ENCODE results near the gene GPR45.
"Not testable (repeated sequence)": the region's sequence is repeated elsewhere in the genome, so short reads cannot be mapped to it uniquely, and the experiment has no call there.

The GPR45 gene

GRCh38 chr2:105241443-105241842, at the start of gene GPR45:
TSS of gene GPR45 (plus strand) at chr2:105241743. CDS start at chr2:105241859, 116 bp downstream.
- no peak for DNase-seq (ENCODE audit: low spot score)

DNA sequence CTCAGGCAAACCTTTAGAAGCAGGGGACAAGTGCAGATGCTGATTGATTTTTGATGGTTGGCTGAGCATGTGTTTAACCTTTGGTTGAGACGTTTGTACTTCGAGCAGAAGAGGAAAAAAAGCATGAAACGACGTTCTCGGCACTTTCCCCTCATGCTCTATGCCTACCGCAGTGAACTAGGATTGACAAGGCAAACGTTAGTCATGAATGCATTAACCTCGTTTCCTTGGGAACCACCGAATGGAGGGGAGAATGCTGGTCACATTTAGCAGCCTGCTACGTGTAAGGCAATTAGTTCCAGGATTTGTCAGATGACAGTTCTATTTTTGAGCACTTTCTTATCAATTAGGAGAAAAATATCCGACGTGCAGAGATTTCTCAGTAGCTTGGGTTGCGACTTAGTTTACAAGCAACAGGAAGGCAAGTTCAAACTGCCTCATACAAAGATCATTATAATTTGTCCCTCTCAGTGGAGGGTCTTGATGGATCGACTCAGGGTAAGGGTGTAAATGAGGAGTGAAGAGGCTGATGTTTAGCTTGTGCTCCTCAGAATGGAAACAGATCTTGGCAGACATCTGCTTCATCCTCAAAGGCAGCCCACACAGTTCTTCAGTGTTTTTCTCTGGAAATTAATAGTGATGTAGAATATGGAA, 47.4 kb upstream of the GPR45 start:
- DNase-seq (ENCODE audit: low spot score): no peak

DNA sequence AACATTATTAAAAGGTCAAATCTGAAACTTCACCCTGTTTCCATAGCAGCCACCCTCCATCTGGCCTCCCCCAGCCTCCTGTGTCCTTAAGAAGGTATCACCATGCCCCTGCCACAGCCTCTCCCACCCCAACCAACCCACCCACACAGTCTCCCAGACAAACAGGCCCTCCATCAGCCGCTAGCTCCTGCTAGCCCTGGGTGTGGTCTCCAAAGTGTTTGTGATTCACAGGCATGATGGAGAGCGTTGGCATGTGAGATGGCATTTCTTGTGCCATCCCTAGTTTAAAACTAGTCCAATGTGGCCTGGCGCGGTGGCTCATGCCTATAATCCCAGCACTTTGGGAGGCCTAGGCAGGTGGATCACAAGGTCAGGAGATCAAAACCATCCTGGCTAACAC, 44.9 kb upstream of the GPR45 start:
- DNase-seq (ENCODE audit: low spot score): no peak

DNA sequence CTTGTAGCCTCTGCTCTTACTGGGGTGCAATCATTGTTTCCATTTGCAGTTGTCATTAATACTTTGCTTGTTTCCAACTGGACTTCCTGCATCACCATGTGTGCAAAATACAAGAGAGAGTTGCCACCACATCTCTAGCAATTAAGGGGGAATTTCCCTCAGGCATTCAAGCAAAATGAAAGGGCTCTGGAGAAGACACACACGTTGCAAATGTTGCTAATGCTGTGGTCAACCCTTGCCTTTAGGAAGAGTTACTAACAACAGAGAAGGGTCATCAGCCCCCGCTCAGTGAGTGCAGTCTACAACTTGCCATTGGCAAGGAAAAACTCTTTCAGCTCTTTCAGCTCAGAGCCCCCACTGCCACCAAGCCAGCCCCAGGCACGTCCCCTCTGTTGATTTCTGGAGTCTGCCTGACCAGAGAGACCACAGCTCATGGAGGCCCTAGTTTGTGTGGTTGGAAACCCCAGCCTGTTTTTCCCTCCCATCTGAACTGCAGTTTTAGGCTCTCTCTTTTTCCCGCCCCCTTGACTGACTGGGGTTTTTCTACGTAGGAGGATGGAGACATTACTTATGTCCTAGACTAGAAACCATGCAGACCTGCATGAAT, 25.9 kb upstream of the GPR45 start:
- DNase-seq (ENCODE audit: low spot score): no peak

DNA sequence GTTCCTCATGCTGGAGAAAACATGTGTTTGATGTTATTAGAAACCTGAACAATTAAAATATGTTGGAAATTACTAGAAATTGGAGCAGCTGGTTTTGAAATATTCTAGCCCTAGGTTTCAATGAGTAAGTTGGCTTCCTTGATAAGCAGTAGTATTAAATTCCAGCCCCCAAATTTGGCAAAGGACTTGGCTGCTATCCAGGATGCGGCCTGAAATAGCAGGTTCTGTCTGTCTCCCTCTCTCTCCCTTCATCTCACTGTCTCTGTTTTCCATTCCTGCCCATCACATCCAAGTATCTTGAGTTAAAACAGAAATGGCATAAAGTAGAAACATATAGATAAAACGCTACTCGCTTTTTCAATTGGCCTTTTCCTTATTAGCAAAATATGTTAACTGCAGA, 20.9 kb upstream of the GPR45 start:
- no peak for DNase-seq (ENCODE audit: low spot score)

DNA sequence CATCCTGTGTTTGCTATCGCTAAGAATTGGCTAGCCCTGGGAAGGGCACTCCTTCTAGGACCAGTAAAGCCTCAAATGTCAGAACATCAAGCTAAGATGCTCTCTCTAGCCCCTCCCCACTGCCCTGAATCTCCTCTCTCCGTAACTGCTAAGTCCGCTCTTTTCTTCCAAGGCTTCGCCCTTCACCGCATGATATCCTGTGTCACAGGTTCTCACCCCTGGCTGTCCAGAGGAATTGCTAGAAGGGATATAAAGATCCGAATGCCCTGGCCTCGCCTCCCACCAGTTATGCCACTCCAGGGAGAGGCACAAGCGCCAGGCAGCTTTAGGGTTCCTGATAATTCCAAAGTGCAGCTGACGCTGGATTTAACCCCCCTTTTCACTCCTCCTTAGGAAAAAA, 17.1 kb upstream of the GPR45 start:
- peak; percentile 31 for DNase-seq (ENCODE audit: low spot score)

GRCh38 chr2:105231232-105231619, 10.3 kb upstream of the GPR45 start:
- DNase-seq (ENCODE audit: low spot score): no peak

DNA sequence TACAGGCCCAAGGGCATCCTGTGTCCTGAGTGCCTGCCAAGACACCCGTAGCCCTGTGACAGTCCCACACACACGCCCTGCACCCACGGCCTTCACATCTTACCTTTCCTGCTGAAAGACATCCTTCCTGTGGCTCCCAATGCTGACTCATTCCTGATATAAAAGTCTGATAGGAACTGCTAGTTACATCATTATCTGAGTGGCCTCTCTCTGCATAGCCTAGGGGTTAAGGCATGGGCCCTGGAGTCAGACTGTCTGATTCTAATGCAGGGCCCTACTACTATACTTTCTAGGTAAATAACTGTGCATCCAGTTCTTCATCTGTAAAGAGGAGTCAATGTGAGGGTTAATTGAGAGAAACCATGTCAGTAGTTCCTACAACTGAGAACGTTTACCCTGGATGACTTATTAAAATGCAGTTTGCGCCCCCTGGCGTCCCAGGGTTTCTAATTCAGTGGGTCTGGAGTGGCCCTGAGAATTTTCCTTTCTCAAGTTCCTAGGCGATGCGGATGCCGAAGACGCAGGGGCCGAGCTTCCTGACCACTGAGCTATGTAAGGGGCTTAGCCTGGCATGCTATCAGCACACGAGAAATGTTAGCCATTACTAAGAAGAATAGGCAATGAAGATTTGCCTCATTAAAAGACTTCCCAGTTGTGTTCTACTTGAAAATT, 6.0 kb upstream of the GPR45 start:
- peak; percentile 76 for DNase-seq (ENCODE audit: low spot score)

- DNase-seq (ENCODE audit: low spot score): no peak
Observed at GRCh38 chr2:105236060-105236424, 5.5 kb upstream of the GPR45 start.

DNA sequence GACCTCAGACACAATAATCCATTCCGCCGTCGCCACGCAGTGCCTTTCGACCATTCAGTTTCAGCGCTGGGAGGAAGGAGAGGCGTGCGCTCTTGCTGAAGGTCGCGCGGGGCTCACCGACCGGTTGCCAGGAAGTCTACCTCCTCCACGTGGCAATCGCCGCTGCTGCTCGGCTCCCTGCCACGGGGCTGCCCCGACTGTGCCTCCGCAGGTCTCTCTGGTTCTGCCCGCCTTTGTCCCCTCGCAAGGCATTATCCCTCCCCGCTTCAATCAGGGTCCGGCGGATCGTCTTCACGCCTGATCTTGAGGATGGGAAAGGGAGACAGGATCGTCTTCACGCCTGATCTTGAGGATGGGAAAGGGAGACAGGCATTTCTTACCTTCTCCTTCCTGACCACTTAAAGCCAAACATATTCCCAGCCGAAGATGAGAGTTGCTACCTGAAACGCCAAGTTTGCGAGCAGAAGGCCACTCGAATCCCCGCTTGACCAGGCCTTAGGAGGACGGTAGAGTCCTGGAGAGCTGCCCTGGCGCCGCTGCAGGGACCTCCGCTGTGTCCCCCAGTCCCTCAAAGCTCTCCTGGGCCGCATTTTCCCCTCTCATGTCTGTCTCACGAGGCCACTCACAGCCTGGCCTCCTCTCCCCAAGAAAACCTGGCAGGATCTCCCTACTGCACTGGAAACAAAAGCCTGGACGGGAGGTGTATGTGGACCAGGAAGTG, 4.3 kb upstream of the GPR45 start:
- no peak for DNase-seq (ENCODE audit: low spot score)

- DNase-seq (ENCODE audit: low spot score): no peak
Observed at GRCh38 chr2:105238664-105239240, 2.8 kb upstream of the GPR45 start.

GRCh38 chr2:105239924-105240323, 1.6 kb upstream of the GPR45 start:
- DNase-seq (ENCODE audit: low spot score): no peak

DNA sequence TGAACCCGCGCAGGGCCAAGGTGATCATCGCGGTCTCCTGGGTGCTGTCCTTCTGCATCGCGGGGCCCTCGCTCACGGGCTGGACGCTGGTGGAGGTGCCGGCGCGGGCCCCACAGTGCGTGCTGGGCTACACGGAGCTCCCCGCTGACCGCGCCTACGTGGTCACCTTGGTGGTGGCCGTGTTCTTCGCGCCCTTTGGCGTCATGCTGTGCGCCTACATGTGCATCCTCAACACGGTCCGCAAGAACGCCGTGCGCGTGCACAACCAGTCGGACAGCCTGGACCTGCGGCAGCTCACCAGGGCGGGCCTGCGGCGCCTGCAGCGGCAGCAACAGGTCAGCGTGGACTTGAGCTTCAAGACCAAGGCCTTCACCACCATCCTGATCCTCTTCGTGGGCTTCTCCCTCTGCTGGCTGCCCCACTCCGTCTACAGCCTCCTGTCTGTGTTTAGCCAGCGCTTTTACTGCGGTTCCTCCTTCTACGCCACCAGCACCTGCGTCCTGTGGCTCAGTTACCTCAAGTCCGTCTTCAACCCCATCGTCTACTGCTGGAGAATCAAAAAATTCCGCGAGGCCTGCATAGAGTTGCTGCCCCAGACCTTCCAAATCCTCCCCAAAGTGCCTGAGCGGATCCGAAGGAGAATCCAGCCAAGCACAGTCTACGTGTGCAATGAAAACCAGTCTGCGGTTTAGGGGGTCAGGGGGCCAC, 897 bp downstream of the GPR45 start:
- no peak for DNase-seq (ENCODE audit: low spot score)

DNA sequence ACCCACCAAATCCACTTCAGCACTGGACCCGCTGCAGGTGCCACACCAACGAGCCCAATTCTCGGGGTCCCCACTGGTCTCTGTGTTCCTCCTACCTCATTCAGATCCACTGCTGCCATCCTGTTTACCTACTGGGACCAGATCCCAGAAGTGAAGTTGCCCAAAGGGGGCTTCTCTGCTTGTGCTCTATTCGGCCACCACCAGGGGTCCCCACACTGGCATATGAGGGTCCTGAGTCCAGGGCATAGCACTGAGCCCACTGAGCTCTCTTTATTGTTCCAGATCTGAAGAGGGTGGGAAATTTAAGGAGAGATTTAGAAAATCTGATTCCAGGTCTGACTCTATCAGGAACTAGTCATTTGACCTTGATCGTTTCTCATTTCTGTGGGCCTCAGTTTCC, 2.4 kb downstream of the GPR45 start:
- no peak for DNase-seq (ENCODE audit: low spot score)

- no peak for DNase-seq (ENCODE audit: low spot score)
Observed at GRCh38 chr2:105244451-105244850, 2.9 kb downstream of the GPR45 start.

GRCh38 chr2:105248316-105249070, 7.0 kb downstream of the GPR45 start:
- DNase-seq (ENCODE audit: low spot score): no peak

DNA sequence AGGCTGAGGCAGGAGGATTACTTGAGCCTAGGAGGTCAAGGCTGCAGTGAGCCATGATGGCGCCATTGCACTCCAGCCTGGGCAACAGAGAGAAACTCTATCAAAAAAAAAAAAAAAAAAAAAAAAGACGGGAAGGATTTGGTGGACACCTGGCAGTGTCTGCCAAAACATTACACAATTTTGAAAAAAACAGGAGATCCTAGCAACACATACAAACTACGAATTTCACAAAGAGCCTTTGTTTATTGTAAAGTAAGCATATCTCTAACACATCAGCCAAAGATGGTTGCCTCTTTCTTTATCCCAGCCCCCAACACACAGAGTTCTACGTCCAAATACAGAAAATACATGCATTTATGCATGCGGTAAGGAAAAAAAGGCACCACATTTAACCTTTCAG, 7.6 kb downstream of the GPR45 start:
- DNase-seq (ENCODE audit: low spot score): no peak

DNA sequence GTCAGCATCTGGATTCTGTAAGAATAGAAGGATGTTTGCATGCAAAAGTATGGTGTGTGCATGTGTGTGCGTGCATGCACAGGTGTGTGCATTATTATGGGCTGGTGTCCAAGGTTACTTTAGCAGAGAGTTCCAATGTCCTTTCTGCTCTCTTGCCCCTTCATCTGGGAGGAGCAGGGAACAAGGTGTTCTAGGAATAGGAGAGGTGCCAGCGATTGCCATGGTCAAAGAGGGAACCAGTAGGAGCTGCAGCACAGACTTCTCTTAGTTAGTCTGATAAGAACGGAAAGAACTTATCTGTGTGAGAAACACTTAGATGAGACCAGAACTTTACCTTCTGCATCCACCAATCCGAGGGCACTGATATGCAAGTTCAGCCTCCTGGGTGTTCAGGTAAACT, 8.3 kb downstream of the GPR45 start:
- no peak for DNase-seq (ENCODE audit: low spot score)

DNA sequence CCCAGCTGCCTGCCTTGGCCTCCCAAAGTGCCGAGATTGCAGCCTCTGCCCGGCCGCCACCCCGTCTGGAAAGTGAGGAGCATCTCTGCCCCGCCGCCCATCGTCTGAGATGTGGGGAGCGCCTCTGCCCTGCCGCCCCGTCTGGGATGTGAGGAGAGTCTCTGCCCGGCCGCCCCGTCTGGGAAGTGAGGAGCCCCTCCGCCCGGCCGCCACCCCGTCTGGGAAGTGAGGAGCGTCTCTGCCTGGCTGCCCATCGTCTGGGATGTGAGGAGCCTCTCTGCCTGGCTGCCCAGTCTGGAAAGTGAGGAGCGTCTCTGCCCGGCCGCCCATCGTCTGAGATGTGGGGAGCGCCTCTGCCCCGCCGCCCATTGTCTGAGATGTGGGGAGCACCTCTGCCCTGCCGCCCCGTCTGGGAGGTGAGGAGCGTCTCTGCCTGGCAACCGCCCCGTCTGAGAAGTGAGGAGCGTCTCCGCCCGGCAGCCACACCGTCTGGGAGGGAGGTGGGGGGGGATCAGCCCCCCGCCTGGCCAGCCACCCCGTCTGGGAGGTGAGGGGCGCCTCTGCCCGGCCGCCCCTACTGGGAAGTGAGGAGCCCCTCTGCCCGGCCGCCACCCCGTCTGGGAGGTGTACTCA, 9.6 kb downstream of the GPR45 start:
- DNase-seq (ENCODE audit: low spot score): not testable (repeated sequence)

DNA sequence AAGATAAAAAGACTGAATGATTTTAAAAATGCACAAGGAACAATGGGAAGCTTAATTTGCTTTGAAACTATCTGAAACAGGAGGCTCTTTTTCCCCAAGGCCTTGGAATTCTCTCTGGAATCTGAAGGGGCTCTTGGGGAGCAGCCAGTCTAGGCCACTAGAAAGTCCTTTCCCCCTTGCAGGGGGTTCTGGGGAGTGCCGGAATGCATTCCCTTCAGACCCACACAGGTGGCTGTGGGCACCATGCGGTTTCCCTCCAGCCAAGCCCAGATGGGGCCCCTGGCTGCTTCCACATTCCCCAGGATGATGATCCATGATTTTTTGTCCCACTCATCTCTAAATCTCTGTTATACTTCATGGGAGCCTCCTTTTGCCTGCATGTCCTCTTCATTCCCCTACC, 10.7 kb downstream of the GPR45 start:
- no peak for DNase-seq (ENCODE audit: low spot score)
